ENCODE data around the gene GPR55.

The GPR55 gene

GRCh38 chr2:230866756-230867523 is 58.1 kb downstream of the GPR55 start:
- TF ChIP-seq CTCF (IDR thresholded peaks at IDR 0.05; ENCODE audit: low read depth, low read length, missing control alignments) = no peak
- DNase-seq (ENCODE audit: extremely low read depth, low read depth) = no peak

GRCh38 chr2:230865766-230866755 is 59.0 kb downstream of the GPR55 start:
- no peak for TF ChIP-seq CTCF (IDR thresholded peaks at IDR 0.05; ENCODE audit: low read depth, low read length, missing control alignments)
- DNase-seq (ENCODE audit: extremely low read depth, low read depth) = no peak
- peak overlapping the region; percentile 74 for H3K4me3 ChIP-seq (replicated peaks; ENCODE audit: low read depth, low read length)

More at GRCh38 chr2:230866756-230867523, 58.1 kb downstream of the GPR55 start:
- H3K4me3 ChIP-seq (replicated peaks; ENCODE audit: low read depth, low read length) = no peak overlapping the region

GRCh38 chr2:230865307-230865765 is 59.7 kb downstream of the GPR55 start:
- TF ChIP-seq CTCF (IDR thresholded peaks at IDR 0.05; ENCODE audit: low read depth, low read length, missing control alignments) = no peak
- DNase-seq (ENCODE audit: extremely low read depth, low read depth) = no peak
- peak overlapping the region; percentile 74 for H3K4me3 ChIP-seq (replicated peaks; ENCODE audit: low read depth, low read length)

GRCh38 chr2:230864605-230865306 is 60.3 kb downstream of the GPR55 start, which contains the start of gene ITM2C:
Gene ITM2C (plus strand): TSS chr2:230864942. CDS start chr2:230865026, 84 bp downstream.
- peak; percentile 42 for TF ChIP-seq CTCF (IDR thresholded peaks at IDR 0.05; ENCODE audit: low read depth, low read length, missing control alignments)
- peak within 1 kb of the TSS; percentile 74 for H3K4me3 ChIP-seq (replicated peaks; ENCODE audit: low read depth, low read length)
- DNase-seq (ENCODE audit: extremely low read depth, low read depth) = peak; percentile 21

- TF ChIP-seq CTCF (IDR thresholded peaks at IDR 0.05; ENCODE audit: low read depth, low read length, missing control alignments) = no peak
- DNase-seq (ENCODE audit: extremely low read depth, low read depth) = no peak
- peak overlapping the region; percentile 74 for H3K4me3 ChIP-seq (replicated peaks; ENCODE audit: low read depth, low read length)
Observed at GRCh38 chr2:230864122-230864604, 60.9 kb downstream of the GPR55 start.

Measured in HFF-Myc (cell line).